Daoy (cell line): ENCODE measurements around the gene KCTD16. TPM values are rescaled to one million over a fixed set of nuclear protein-coding genes. Genes with fewer than 3 reads are reported as not detected.
A peak's percentile ranks its signal among the peaks of the same experiment; 100 is the strongest.

Experiments
- DNase-seq: peaks from one replicate; pipeline ENCODE4 v3.0.0-alpha.2; 2015; ENCODE audit warnings: low read depth
- total RNA-seq: library from RNA; depleted of rRNA; stranded (reverse); fragments of >200 nt; shearing (Covaris generic); gene quantifications from 2 replicates; pipeline ENCODE4 v1.2.3, GENCODE V29; 2014; rRNA removed

The KCTD16 gene
- 0.63 and 0.65 TPM in 2 replicates for total RNA-seq

DNA sequence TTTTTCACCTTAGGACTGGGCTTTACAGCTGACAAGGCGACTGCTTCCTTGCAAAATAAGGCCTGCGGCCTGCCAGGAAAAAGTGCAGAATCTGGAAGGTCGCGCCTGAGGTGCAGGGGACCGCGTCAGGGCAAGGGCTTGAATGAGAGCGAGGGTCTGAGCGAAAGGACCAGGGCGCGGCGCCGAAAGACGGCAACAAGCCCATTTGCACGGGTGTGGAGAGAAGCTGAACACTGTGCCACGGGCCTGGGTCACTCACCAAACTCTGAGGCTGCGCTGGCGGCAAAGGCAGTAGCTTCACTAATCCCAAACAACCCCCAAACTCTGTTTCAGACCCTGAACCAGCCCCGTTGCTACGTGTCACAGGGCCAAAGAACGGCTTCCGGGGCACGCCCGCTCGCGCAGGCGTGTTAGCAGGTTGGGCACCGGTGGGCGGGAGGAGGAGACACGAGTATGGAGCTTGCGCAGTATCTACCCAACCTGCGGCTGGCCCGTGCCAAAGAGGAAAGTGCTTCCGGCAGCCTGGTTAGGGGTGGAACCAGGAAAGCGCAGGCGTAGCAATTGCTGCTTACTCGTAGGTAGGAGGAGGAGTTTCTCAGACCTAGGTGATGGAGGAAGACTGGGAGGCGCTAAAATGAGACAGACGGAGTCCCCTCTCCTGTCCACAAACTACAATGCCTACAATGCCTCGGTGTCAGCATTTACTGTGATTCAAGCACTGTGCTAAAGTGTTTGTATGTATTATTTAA is at the start of gene KCTD16, which contains the start of gene YIPF5:
Gene KCTD16 (plus strand): TSS at position 598 of the 749 bp plus-strand sequence.
Gene YIPF5 (minus strand): TSS at position 384 of the 749 bp plus-strand sequence. CDS start 704 bp downstream, outside the sequence.
- peak; percentile 99 for DNase-seq

DNA sequence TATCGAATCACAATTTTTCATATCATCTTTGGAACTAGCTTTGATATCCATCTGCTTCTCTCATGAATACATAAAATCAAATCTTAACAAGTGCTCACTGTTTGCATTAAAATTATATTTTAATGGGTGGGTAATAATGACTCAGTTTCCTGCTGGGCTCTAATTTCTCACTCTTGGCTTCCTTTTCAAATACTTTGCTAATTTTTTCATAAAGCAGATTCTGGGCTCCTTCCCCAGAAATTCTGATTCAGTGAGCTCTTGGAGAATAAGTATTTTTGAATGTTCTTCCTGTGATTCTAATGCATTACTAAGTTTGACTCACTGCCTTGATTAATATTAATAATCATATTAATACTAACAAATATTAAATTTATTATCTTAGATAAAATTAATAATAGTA is 49.1 kb upstream of the KCTD16 start:
- no peak for DNase-seq

DNA sequence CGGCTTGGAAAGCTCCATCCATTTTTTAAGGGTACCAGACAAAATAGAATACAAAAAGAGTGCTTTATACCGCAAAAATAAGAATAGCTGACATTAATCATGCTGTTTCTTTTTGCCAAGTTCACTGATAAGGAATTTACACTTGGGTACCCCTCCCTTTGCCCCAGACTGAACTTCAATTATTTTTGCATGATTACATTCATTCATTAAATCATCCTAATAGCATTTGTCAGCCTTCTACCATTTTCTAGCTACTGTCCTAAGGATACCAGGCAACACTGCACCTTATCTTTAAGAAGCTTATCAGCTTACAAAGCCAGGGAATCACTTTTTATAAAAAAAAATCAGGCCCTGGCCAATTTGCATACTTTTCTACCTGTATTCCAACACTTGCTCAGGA is 48.6 kb upstream of the KCTD16 start:
- no peak for DNase-seq

DNA sequence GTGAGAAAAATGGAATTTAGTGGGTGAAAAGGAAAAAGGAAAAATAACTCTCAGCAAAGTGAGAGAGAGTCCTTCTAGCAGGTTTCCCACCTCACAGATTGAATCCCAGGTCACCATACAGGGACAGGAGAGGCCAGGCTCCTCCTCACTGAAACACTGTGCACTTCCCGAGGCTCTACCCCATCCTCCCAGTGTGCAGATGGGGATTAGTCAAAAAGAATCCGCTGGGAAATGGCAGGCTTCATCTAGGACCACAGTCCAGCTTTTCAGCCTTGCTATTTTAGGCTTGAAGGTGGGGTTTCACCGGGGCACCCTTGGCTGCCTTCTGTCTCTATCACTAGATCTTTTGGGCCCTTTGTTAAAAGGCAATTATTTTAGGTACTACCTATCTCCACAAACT is 48.0 kb upstream of the KCTD16 start:
- DNase-seq, result no peak

DNA sequence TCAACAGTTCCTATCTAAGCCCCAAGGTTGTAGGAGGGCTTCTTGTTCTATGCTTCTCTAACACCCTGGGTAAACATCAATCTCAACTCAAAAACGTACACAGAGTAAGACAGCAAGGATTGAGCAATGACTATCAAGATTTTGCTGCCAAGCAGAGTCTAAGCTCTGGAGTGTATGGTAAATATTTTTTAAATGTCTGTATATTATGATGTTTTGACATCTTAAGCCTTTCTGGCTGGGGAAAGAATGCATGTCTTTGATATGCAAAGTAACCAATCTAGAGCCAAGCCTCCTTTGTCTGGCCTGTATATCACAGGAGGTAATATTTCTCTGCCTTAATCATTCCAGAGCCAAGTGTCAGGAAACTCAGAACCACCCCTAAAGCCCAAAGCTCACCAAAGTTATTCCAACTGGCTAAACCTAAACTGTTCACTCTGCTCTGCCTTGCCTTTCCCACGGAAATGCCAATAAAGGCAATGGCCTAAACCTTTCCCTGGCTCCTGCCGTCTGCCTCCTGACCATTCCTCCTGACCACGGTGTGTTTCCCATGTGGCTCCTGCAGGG is 45.4 kb upstream of the KCTD16 start:
- DNase-seq, result peak; percentile 5

DNA sequence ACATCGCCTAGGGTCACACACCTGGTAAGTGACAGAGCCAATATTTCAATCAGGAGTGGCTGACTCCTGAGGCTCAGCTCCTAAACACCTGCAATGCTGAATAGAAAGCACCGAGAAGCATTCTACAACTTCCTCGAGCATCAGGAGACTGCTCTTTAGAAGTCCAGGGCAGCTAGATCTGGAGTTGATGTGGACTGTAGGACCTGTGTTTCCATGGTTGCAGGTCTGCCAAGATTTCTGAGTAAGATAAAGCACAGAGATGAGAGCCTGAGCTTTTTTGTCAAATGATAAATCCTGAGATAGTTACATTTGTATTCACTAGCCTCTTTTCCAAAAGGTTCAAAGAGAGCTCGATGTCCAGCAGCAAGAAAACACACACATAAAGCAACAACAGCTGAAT is 44.0 kb upstream of the KCTD16 start:
- DNase-seq, result no peak

DNA sequence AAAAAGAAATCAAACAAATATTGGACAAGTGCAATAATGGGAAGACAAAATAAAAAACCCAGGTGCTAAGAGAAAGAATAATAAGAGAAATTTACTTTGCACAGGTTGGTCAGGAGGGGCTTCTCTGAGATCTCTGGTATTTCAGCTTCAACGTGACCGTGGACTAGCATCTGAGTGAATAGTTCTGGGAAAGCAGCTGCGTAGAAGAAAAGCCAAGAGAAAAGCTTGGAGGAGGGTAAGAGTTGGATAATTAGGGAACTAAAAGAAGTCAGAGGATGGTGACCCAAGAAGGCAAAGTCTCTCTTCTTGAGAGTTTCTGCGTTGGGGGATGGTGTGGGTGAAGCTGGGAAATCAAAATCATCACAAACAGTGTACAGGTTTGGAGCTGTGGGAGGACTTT is 41.8 kb upstream of the KCTD16 start:
- DNase-seq, result no peak

DNA sequence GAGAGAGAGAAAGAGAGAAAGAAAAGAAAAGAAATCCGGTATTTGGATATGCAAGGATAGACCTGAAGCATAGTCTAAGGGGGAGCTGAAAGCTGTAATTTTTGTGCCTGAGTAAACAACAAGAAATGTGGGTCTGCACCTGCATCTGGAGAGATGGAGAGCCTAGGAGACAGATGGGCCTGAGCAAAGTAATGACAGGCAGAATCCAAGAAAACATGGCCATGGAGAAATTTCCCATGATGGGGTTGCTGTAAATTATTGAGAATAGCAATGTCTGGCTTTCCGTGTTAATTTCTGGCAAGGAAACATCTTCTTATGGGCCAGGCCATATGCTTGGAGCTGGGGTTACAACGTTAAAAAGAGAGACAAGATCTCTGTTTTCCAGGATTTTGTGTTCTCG is 40.4 kb upstream of the KCTD16 start:
- no peak for DNase-seq

DNA sequence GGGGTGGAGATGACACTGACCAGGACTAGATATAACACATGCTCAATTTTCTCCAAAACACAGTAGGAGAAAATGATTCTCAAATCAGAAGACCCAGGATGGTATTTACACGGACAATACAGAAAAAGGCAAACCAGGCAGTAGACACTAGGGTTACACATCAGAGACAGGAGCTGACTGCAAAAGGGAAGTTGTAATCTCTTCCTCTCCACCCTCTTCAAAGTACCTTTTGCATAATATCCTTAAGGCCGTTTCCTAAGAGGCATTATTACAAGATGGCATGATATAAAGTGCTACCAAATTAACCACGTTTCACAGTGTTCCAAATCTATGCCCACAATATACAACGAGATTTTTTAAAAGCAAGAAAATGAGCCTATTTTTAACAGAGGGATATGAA is 39.4 kb upstream of the KCTD16 start:
- no peak for DNase-seq

DNA sequence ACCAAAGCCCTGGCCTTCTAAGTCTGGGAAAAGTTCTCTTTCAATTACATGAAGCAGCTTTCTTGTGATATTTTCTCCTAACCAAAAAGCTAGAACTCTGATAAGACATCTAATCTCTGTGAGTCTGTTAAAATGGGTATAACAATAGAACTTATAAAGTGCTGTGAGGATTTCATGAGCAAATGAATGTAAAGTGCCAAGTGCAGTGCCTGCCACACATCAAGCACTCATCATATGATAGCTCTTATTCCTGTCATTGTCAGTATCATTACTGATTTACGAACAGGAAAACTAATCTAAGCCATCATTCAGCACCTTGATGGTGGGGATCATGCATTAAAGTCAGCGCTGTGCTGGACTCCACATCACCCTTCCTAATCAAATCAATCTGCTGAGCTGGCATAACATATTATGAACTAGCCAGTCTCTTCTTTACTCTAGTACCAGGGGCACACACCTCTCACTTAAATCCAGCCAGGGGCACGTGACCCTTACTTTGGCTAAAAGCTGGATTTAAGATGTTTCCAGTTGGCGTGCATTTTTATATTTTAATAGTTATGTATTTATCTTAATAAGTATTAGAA is 37.5 kb upstream of the KCTD16 start:
- no peak for DNase-seq

DNA sequence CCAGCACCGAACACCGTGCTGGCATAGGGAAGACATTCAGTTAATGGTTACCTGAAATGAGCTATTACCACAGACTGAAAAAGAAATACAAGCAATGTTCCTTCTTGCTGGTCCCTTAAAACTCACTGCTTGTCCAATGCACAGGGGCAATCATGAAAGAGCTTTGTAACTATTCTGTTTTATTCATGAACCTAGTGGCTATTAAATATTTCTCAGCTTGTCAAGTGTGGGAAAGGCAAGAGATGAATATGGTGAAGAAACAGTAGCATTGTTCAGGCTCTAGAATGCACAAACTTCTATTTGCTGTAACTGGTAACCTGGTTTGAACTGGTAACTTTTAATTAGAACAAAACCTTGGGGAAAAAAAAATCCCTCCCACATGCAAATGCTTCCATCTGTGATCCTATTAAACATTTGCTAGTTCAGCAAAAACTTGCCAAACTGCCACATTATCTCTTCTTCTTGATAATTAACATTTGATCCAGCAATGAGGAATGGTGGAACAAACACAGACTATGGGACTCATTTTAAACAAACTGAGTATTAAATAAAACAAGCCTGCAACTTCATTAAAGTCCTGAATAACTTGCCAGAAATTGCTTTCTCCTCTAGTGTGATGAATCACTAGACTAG is 36.4 kb upstream of the KCTD16 start:
- DNase-seq, result no peak

DNA sequence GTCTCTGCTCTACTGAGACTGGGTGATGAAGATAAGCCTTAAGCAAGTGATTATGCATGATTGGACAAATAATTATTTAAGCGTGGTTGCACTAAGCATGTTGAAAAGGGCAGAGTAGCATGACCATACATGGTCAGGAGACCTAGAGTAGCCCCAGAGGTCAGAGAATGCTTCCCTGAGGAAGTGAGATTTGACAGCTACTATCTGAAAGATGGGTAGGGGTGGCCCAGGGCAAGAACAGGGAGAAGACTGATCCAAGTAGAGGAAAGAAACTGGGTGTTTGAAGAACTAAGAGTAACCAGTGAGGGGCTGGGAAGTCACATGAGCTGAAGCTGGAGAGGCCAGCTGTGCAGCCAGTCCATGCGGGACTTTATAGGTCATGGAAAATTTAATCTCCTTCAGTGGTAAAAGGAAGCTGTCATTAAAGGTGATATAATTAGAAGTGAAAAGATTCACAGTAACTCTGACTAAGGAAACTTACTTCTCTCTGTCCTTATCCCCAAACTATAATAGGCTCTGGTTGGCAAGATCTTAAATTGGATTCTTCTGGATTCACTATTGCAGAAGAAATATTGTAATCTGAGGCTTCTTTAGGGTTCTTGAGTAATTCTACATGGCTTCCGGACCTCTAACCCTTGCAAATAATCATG is 35.4 kb upstream of the KCTD16 start:
- no peak for DNase-seq

DNA sequence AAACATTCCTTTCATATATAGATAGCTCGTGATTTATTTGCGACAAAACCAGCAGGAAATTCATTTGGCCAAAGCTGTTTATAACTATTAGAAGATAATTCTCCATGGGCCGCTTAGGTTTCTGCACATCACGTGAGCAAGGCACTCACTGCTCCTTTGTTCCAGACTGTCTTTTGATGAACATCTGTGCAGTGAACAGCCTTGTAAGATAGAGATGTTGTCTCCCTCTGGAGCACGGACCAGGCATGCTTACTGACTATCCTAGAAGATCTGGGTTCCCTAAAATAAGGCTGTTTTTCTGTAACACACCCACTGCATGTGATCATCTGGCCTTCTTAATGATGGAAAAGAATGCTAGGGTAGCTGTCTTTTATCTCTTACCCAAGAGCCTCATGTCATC is 31.1 kb upstream of the KCTD16 start:
- no peak for DNase-seq

DNA sequence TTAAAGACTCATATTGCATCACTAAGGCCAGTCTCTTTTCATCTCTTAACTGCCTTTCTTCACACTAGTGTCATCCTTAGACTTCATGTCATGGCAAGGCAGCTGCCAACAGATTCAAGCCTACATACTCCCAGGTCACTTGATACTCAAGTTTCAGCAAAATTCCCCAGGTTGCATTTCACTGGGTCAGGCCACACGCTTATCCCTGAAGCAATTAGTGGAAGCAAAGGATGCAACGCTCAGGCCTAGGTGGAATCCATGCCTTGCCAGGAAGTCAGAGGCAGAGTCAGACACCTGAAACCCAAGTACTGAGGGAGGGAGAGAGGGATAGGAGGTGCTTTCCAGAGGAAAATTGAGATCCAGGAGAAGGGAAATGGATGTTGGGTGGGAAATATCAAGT is 29.1 kb upstream of the KCTD16 start:
- no peak for DNase-seq

DNA sequence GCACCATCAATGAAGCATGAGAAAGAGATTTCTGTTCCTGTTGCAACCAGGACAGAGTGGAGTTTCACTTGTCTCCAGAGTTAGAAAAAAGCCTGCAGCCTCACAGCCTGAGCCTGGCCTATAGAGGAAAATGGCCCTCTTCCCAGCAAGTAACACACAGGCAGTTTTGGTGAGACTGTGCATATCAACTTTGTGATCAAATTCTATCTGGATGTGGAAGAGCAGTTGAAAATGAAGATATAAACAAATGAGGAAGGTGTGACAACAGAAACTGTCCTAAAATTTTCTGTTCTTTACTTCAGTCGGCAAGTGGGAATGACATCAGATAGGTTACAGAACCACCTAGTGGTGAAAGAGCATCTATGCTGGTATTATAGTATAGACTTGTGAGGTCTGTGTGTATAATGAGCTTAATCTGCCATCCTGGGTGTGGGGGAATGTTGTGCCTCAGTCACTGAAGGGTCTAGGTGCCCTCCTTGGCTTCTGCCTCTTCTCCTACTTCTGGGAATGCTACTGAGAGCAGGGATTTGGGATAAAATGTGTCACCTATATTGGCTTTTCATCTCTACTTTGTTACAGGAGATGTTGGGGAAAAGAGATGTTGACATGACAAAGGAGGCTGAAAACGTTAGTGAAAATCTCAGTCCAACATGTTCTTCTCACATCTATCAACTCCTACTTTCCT is 28.4 kb upstream of the KCTD16 start:
- peak; percentile 26 for DNase-seq

DNA sequence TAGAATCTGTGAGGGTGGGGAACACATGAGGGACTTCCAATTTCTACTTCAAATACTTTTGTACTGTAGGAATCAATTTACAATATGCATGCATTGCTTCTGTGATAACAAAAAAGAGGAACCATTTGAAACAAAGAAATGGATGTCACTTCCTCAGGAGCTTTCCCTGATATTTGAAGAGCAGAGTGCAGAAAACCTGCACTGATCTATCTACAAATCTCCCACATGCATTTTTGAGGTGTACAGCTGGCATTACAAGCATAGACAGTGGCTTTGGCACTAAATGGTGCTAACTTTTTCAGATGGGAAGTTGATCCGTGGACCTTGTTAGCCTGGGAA is 27.9 kb upstream of the KCTD16 start:
- no peak for DNase-seq

DNA sequence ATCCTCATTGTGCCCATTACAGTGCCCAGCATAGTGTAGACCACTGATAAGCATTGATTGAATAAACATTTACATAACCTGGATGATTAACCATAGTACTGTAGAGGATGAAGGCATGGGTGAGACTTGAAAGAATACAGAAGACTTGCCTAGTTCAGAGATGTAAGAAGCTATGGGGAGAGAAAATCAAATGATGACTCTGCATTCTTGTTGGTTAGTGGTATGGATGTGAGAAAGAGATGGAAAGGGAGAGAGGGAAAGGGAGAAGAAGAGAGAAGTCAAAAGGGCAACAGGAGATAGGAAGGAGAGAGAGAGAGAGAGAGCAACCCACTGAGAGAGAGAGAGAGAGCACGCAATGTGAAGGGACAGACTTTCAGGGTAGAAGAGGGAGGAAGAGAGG is 27.0 kb upstream of the KCTD16 start:
- DNase-seq, result no peak

DNA sequence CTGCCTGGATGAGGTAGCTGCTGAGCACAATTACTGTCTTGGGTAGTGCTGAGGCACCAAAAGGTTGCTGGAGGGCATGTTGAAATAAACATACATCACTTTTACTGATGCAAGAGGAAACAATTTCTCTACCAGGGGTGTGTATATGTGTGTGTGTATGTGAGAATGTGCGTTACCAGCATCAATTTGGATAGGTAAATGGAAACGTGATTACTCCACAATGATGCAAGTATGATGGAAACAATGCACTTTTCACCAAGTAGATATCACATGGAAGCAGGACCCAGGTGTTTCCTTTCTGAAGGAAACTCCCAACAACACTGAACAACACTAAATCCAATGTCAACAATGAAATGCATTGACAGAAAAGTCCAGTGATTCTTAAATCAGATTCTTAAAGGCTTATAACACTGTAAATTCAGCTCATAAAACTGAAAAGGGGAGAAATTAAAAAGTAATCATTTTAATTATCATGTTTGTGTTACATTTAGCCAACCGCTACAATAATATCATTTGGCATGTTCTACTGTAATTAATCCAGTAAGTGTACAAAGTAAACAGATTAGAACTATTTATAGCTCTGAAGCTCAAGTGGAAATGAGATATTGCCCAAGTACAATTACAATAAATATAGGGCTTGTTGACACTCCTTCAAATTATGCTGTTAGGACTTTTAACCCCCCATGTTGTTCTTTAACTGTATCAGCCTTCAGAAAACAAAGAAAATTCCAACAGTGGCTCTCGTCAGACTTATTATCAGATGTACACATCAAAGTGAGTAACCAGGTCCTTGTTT is 25.5 kb upstream of the KCTD16 start:
- DNase-seq, result no peak

DNA sequence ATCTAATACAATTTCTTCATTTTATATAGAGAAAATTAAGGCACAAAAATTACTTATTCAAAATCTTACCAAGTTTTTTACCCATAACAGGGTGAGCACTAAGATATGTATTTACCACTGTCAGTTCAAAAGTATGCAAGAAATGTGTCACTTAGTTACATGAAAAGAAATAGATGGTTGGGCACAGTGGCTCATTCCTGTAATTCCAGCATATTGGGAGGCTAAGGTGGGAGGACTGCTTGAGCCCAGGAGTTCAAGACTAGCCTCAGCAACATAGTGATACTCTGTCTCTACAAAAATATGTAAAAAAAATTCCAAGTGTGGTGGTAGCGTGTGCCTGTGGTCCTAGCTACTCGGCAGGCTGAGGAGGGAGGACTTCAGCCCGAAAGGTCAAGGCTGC is 19.6 kb upstream of the KCTD16 start:
- no peak for DNase-seq

DNA sequence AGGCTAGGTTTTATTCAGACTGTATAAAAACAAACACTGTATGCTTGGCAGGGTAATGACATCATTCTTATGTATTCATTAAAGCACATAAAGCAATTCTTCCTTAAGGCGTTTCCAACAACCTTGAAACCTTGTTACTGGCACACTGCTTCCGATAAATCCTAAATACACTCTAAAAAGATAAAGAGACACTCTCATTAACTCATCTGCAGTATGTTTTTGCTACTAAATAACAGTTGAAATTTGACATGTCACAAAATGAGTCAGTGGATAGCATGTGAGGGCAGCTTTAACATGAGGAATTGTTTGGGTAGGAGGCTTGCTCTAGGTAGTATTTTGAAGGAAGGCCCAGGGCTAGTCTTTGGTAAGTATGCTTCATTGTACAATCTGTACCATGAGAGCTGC is 13.9 kb upstream of the KCTD16 start:
- DNase-seq, result no peak

DNA sequence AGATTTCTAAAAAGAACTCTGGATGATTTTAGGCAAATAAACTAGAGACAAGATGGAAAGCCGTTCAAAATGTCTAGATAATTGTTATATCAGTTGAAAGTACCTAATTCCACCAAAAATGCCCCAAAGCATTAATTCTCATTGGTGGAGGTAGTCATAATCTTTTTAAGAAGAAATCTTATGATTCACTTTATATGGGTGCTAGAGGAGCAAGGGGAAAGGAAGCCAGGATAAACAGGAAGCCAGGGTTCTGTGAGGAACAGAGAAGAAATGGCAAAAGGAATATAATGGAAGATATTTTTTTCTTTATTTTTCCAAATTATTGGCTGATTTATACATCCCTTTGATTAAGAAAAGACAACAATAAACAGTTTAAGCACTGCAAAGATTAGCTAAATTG is 8.0 kb upstream of the KCTD16 start:
- DNase-seq, result no peak
